ENCODE data around the gene CLC.
A peak's percentile ranks its signal among the peaks of the same experiment; 100 is the strongest.
"Not testable (repeated sequence)": the region's sequence is repeated elsewhere in the genome, so short reads cannot be mapped to it uniquely, and the experiment has no call there.

The CLC gene

GRCh38 chr19:39737891-39738290 is at the start of gene CLC:
CLC (minus strand) TSS chr19:39738029; CDS start chr19:39737952, 77 bp downstream.
- DNase-seq, result peak; percentile 63

GRCh38 chr19:39780894-39781293 is 43.1 kb upstream of the CLC start:
- no peak for DNase-seq

GRCh38 chr19:39778763-39779162 is 40.9 kb upstream of the CLC start, which contains the start of gene LEUTX:
LEUTX (plus strand) TSS chr19:39778854; CDS start chr19:39778921, 67 bp downstream.
- DNase-seq, result no peak

GRCh38 chr19:39768786-39769185 is 31.0 kb upstream of the CLC start:
- DNase-seq, result no peak

GRCh38 chr19:39768334-39768733 is 30.5 kb upstream of the CLC start:
- DNase-seq, result no peak

GRCh38 chr19:39765091-39766076 is 27.6 kb upstream of the CLC start:
- peak; percentile 70 for DNase-seq

GRCh38 chr19:39761851-39762250 is 24.0 kb upstream of the CLC start:
- not testable (repeated sequence) for DNase-seq

GRCh38 chr19:39759457-39760184 is 21.8 kb upstream of the CLC start:
- peak; percentile 62 for DNase-seq

- peak; percentile 67 for DNase-seq
Measured at GRCh38 chr19:39754971-39755370, 17.1 kb upstream of the CLC start.

GRCh38 chr19:39754544-39754943 is 16.7 kb upstream of the CLC start:
- DNase-seq, result no peak

- DNase-seq, result no peak
Measured at GRCh38 chr19:39752795-39753194, 15.0 kb upstream of the CLC start.

- DNase-seq, result no peak
Measured at GRCh38 chr19:39752390-39752789, 14.6 kb upstream of the CLC start.

GRCh38 chr19:39749981-39750380 is 12.2 kb upstream of the CLC start:
- DNase-seq, result peak; percentile 69

- DNase-seq, result no peak
Measured at GRCh38 chr19:39746836-39747529, 9.2 kb upstream of the CLC start.

GRCh38 chr19:39745643-39746042 is 7.8 kb upstream of the CLC start:
- peak; percentile 63 for DNase-seq

- DNase-seq, result no peak
Measured at GRCh38 chr19:39740395-39740794, 2.6 kb upstream of the CLC start.

GRCh38 chr19:39738814-39739213 is 985 bp upstream of the CLC start:
- DNase-seq, result peak; percentile 52

GRCh38 chr19:39737351-39737750 is 478 bp downstream of the CLC start:
- no peak for DNase-seq

- DNase-seq, result no peak
Measured at GRCh38 chr19:39736088-39736487, 1.7 kb downstream of the CLC start.

- DNase-seq, result no peak
Measured at GRCh38 chr19:39735688-39736087, 2.1 kb downstream of the CLC start.

GRCh38 chr19:39733841-39734240 is 4.0 kb downstream of the CLC start:
- no peak for DNase-seq

GRCh38 chr19:39731685-39732084 is 6.1 kb downstream of the CLC start:
- DNase-seq, result no peak

GRCh38 chr19:39729594-39729993 is 8.2 kb downstream of the CLC start:
- peak; percentile 30 for DNase-seq

Measured in hematopoietic multipotent progenitor cell treated with erythropoietin and hydrocortisone succinate and interleukin-3 and kit ligand, for 6 days (in vitro differentiated cells).